NCI-H128 (cell line): ENCODE results near the gene IL17B.

Experiments used
- DNase-seq: peaks from one replicate; lab custom pipeline; 2025; ENCODE audit not compliant: unreplicated experiment; lab: John Stamatoyannopoulos, UW

The IL17B gene

DNA sequence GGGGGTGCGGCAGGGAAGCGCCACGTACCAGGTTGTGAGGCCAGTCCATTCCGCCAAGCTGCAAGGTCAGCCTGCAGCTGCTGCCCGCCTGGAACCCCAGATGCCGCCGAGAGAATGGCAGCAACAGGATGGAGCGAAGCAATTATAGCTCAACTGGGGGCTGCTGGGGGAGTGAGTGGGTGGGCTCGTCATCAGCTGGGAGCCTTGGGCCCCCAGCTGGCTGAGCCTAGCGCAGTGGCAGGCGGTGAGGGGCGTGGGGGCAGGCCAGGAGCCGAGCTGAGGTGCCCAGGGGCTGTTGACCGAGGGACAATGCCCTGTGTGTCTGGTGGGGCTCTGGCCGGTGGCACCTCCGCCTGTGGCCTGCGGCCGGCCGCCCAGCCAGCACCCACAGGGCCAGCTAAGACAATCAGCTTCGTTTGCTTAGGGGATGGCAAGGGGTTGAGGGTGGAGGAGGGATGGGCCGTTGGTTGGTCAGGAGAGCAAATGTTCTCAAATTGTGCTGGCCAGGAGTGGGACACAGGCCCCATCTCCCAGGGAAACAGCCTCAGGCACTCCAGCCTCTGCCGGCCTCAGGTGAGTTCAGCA is at the start of gene IL17B:
Gene IL17B, minus strand, starts transcription at position 116 of the 585 bp plus-strand sequence. Its CDS starts 67 bp downstream, at position 49.
- DNase-seq, result no peak

DNA sequence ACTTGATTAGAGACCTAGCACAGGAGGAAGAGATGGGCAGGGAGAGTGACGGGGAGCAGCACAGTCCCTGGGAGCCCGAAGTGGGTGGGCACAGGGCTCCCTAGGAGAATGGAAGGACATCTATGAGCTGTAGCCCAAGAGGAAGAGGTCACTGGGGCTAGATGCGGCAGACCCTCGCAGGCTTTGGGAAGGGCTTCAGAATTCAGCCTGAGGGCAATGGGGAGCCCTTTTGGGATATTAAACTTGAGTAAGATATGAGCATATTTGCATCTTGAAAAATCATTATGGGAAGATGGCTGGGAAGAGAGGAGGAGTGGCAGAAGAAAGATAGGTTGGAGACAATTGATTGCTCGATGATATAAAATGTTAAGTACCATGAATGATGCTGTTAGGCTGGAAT is 48.9 kb upstream of the IL17B start:
- no peak for DNase-seq

DNA sequence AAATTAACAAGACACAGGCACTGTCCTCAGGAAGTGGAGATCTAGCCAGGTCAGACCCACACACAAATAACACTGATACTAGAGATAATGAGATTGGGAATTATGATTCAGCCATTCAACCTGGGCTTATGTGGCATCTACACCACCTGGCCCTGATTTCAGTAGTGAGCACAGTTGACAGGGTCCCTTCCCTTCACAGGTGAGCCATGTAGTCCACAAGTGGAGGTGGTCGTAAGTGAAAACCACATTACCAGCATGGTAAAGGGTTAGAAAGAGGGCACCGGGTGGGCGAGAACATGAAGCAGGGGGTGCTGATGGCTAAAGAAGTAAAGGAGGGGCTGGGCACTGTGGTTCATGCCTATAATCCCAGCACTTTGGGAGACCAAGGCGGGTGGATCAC is 48.3 kb upstream of the IL17B start:
- no peak for DNase-seq

DNA sequence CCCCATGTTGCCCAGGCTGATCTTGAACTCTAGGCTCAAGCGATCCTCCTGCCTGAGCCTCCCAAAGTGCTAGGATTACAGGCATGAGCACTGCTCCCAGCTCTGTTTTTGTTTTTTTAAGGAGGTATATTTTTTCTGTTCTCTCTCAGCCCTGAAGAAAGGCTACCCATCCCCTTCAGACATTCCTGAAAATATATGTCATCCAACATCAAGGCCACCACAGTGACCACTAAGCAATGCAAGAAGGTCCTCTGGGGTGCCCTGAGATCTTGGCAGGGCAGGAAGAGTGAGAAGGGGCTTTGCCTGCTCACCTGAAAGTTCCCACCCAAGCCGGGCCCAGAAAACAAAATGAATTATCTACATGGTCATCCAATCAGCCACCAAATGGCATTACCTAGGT is 47.8 kb upstream of the IL17B start:
- no peak for DNase-seq

DNA sequence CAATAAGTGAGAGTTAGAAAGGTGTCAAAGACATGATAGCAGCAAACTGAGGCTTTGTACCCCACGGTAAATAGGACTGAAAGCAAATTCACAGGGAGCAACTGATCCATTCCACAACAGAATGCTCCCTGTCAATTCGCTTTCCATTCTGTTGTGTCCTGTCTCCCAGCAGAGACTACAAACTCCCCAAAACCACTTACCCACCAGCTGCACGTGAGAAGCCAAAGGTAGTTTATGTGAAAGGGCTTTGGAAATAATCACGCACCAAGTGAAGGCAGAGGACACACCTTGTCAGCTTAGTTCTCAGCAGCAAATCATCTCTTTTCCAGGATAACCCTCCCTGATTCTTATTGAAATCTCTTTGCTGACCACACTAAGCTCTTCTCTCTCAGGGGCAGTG is 46.6 kb upstream of the IL17B start:
- no peak for DNase-seq

- DNase-seq, result no peak
These were observed 45.6 kb upstream of the IL17B start for GRCh38 chr5:149424371-149425315.

- DNase-seq, result no peak
These were observed 44.7 kb upstream of the IL17B start for GRCh38 chr5:149423794-149424268.

GRCh38 chr5:149423049-149423793 is 44.1 kb upstream of the IL17B start:
- no peak for DNase-seq

GRCh38 chr5:149422366-149423048 is 43.4 kb upstream of the IL17B start:
- DNase-seq, result no peak

- DNase-seq, result no peak
These were observed 42.7 kb upstream of the IL17B start for GRCh38 chr5:149421834-149422233.

- no peak for DNase-seq
These were observed 42.2 kb upstream of the IL17B start for GRCh38 chr5:149421372-149421685.

DNA sequence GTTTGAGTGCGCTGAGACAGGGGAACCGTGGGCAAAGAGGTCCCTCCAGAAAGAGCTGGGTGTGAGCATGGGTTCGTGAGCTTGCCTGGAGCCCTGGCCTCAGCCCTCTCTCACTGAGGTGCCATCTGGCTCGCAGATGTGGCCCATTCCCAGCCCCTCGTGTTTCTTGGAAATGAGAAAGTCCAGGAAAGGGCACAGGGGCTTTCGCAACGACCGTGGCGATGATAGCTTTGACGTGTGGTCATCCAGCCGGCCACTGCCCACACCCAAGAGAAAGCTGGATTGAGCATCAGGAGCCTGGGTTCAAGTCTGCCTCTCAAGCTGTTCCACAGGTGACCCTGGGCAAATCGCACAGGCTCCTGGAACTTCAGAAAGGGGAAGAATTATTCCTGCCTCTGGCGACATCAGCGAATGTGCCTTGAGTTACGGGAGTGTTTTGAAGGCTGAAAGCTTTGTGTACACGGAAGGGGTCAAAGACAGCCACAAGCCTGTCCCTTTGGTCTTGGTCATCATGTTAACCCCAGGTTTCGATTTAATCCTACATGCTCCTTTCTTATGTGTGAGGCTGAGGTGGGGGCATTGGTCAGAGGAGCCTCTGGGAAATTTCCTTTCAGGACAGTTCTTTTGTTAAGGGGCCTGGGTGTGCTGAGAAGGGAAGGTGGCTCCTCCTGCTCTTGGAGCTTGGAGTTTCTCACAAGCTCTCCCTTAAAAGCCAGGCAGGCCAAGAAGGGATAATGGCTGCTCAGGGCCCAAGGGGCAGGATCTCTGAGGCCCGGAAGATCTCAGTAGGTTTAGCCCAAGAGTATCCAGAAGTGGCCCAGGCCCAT is 41.7 kb upstream of the IL17B start:
- DNase-seq, result no peak

DNA sequence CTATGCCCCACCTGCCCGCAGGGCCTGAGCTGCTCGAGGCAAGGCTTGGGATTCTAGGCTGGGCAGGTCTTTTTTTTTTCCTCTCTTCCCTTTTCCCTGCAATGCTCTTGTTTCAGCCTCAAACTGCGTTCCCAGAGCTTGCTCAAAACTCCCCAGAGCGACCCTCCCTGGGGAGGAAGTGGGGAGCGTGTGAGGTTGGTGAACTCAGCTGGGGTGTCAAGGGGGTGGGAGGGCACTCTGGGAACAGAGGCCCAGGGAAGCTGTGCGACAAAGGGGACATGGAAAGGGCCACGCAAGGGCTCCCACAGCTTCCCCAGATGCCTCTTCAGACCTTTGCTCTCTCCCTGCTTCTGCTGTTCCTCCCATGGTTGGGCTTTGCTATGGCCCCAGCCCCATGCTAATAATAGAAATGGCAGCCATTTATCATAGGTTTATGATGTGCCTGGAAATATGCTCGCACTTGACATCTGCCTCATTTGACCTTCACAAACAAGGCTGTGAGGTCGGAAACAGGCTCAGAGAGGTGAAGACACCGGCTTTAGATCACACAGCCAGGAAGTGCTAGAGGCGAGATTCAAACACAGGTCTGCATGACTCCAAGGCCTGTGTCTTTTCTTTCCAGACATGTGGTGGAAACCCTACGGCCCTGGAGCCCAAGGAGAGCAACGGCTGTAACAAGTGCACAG is 40.9 kb upstream of the IL17B start:
- no peak for DNase-seq

- DNase-seq, result no peak
These were observed 40.4 kb upstream of the IL17B start for GRCh38 chr5:149419532-149419858.

- no peak for DNase-seq
These were observed 39.9 kb upstream of the IL17B start for GRCh38 chr5:149418910-149419531.

DNA sequence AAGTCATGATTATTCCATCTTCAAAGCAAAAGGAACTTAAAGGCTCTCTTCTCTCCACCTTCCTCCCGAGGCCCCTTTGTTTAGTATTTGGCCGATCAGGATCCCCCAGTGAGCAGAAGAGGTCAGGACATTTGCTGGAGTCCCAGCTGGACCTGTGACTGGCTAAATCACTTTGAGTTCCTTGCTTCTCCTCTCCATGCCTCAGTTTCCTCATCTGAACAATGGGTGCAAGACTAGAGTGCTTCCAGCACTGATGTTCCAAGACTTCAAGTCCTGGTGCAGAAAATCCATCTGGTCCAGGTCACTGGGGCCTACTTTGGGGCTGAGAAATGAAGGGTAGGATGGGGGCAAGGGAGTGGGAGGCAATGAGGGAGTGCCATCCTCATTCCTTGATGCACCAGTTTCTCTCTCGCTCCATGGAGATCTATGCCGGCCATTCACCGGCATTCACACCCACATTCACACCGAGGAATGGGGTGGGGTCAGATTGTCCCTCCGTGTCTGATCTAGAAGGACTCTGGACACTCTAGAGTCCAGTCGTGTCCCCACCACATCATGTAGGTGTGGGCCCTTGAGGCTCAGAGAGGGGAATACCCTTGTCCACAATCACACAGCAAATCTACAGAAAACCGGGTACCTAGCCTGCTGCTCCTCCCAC is 38.7 kb upstream of the IL17B start:
- DNase-seq, result no peak

GRCh38 chr5:149416987-149417710 is 38.1 kb upstream of the IL17B start:
- DNase-seq, result no peak
